ENCODE results near the gene UGT2B15.

Gene UGT2B15

GRCh38 chr4:68597482-68597881, 73.0 kb downstream of the UGT2B15 start (continued):
- no peak for TF ChIP-seq BCL11B (tag by site-specific recombination; IDR thresholded peaks at IDR 0.05; ENCODE audit: low read depth)
- TF ChIP-seq ZNF639 (tag by site-specific recombination; IDR thresholded peaks at IDR 0.05): no peak
- no peak for TF ChIP-seq GLIS2 (tag by site-specific recombination; IDR thresholded peaks at IDR 0.05)
- TF ChIP-seq ZNF19 (tag by site-specific recombination; IDR thresholded peaks at IDR 0.05; ENCODE audit: low read depth): no peak
